AG20443 (cell line): Measurements from ENCODE around the gene SUSD3.
A peak's percentile ranks its signal among the peaks of the same experiment; 100 is the strongest.

Source experiments
- DNase-seq: peaks from one replicate; pipeline ENCODE4 v3.0.0; 2012; ENCODE audit warnings: low spot score, mixed read lengths

The SUSD3 gene

GRCh38 chr9:93076101-93076791 is 17.7 kb downstream of the SUSD3 start:
- DNase-seq: no peak

- no peak for DNase-seq
These were observed 18.3 kb downstream of the SUSD3 start for GRCh38 chr9:93076792-93077128.

- DNase-seq: no peak
These were observed 18.9 kb downstream of the SUSD3 start for GRCh38 chr9:93077367-93077766.

GRCh38 chr9:93077811-93078210 is 19.3 kb downstream of the SUSD3 start:
- no peak for DNase-seq

GRCh38 chr9:93079371-93079770 is 20.9 kb downstream of the SUSD3 start:
- DNase-seq: no peak

- no peak for DNase-seq
These were observed 21.9 kb downstream of the SUSD3 start for GRCh38 chr9:93080406-93080805.

GRCh38 chr9:93081081-93081529 is 22.6 kb downstream of the SUSD3 start:
- DNase-seq: no peak

GRCh38 chr9:93081931-93082330 is 23.4 kb downstream of the SUSD3 start:
- peak; percentile 56 for DNase-seq

GRCh38 chr9:93082841-93083411 is 24.4 kb downstream of the SUSD3 start:
- DNase-seq: no peak

GRCh38 chr9:93083592-93084470 is 25.3 kb downstream of the SUSD3 start:
- no peak for DNase-seq

GRCh38 chr9:93084471-93084881 is 26.0 kb downstream of the SUSD3 start:
- no peak for DNase-seq

GRCh38 chr9:93085676-93086075 is 27.2 kb downstream of the SUSD3 start:
- DNase-seq: no peak

GRCh38 chr9:93086447-93087224 is 28.1 kb downstream of the SUSD3 start:
- no peak for DNase-seq

- DNase-seq: no peak
These were observed 29.6 kb downstream of the SUSD3 start for GRCh38 chr9:93087971-93088655.

GRCh38 chr9:93088656-93089015 is 30.1 kb downstream of the SUSD3 start:
- no peak for DNase-seq

GRCh38 chr9:93089024-93089423 is 30.5 kb downstream of the SUSD3 start:
- DNase-seq: no peak

GRCh38 chr9:93089481-93089991 is 31.0 kb downstream of the SUSD3 start:
- DNase-seq: no peak

- DNase-seq: no peak
These were observed 31.7 kb downstream of the SUSD3 start for GRCh38 chr9:93090091-93090655.

GRCh38 chr9:93091056-93091452 is 32.6 kb downstream of the SUSD3 start:
- DNase-seq: no peak

- no peak for DNase-seq
These were observed 33.1 kb downstream of the SUSD3 start for GRCh38 chr9:93091453-93092081.
